WTC11 (cell line): ENCODE results near the gene CYSRT1.

Source experiments
- CDX4 ChIP-seq: fragments of 250-450 bp; sonication (Bioruptor Pico); IDR thresholded peaks from 2 replicates; pipeline ENCODE4 v1.9.0; 2021; ENCODE audit warnings: moderate library complexity, mild to moderate bottlenecking, inconsistent platforms, borderline replicate concordance
- E2F4 ChIP-seq: sonication (generic); formaldehyde crosslinking; IDR thresholded peaks from 2 replicates; pipeline ENCODE4 v1.8.1; 2022; ENCODE audit warnings: low read depth, mild to moderate bottlenecking, moderate library complexity, missing genetic modification reagents, borderline replicate concordance
- ETV6 ChIP-seq: sonication (generic); formaldehyde crosslinking; IDR thresholded peaks from 2 replicates; pipeline ENCODE4 v1.8.1; 2022; ENCODE audit warnings: mild to moderate bottlenecking, missing genetic modification reagents
- FOXP4 ChIP-seq: sonication (generic); formaldehyde crosslinking; IDR thresholded peaks from 2 replicates; pipeline ENCODE4 v1.8.0; 2022; ENCODE audit warnings: mild to moderate bottlenecking, missing genetic modification reagents
- GABPB1 ChIP-seq: sonication (generic); formaldehyde crosslinking; IDR thresholded peaks from 2 replicates; pipeline ENCODE4 v1.8.1; 2023; ENCODE audit warnings: mild to moderate bottlenecking, missing genetic modification reagents
- MAX ChIP-seq: sonication (generic); formaldehyde crosslinking; IDR thresholded peaks from 2 replicates; pipeline ENCODE4 v1.8.0; 2022; ENCODE audit warnings: mild to moderate bottlenecking, missing genetic modification reagents
- SP1 ChIP-seq: sonication (generic); formaldehyde crosslinking; conservative IDR thresholded peaks from 2 replicates; pipeline ENCODE4 v1.8.1; 2022; ENCODE audit warnings: missing genetic modification reagents
- USF1 ChIP-seq: sonication (generic); formaldehyde crosslinking; IDR thresholded peaks from 2 replicates; pipeline ENCODE4 v1.8.0; 2022; ENCODE audit warnings: mild to moderate bottlenecking, missing genetic modification reagents
- TF ChIP-seq, protein P1 (sequence below): sonication (generic); formaldehyde crosslinking; IDR thresholded peaks from 2 replicates; pipeline ENCODE4 v1.8.1; 2022; ENCODE audit warnings: low read depth, missing genetic modification reagents, borderline replicate concordance
- TF ChIP-seq, protein P2 (sequence below): fragments of 200-600 bp; IDR thresholded peaks from 2 replicates; pipeline ENCODE4 v1.8.0; 2022; ENCODE audit warnings: antibody characterized with exemption
- TF ChIP-seq, protein P3 (sequence below): sonication (generic); formaldehyde crosslinking; conservative IDR thresholded peaks from 2 replicates; pipeline ENCODE4 v1.8.1; 2022; ENCODE audit warnings: mild to moderate bottlenecking, missing genetic modification reagents
- TF ChIP-seq, protein P4 (sequence below): sonication (generic); formaldehyde crosslinking; IDR thresholded peaks from 2 replicates; pipeline ENCODE4 v1.8.1; 2022; ENCODE audit warnings: missing genetic modification reagents, borderline replicate concordance

GRCh38 chr9:137234055-137234697, 9.2 kb downstream of the CYSRT1 start:
- TF ChIP-seq USF1 (CRISPR knock-in tag) = no peak
- no peak for TF ChIP-seq E2F4 (CRISPR knock-in tag)
- TF ChIP-seq SP1 = no peak
- TF ChIP-seq ETV6 (CRISPR knock-in tag) = no peak
- TF ChIP-seq, protein P1, sequence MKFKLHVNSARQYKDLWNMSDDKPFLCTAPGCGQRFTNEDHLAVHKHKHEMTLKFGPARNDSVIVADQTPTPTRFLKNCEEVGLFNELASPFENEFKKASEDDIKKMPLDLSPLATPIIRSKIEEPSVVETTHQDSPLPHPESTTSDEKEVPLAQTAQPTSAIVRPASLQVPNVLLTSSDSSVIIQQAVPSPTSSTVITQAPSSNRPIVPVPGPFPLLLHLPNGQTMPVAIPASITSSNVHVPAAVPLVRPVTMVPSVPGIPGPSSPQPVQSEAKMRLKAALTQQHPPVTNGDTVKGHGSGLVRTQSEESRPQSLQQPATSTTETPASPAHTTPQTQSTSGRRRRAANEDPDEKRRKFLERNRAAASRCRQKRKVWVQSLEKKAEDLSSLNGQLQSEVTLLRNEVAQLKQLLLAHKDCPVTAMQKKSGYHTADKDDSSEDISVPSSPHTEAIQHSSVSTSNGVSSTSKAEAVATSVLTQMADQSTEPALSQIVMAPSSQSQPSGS (CRISPR knock-in tag) = no peak
- TF ChIP-seq, protein P2, sequence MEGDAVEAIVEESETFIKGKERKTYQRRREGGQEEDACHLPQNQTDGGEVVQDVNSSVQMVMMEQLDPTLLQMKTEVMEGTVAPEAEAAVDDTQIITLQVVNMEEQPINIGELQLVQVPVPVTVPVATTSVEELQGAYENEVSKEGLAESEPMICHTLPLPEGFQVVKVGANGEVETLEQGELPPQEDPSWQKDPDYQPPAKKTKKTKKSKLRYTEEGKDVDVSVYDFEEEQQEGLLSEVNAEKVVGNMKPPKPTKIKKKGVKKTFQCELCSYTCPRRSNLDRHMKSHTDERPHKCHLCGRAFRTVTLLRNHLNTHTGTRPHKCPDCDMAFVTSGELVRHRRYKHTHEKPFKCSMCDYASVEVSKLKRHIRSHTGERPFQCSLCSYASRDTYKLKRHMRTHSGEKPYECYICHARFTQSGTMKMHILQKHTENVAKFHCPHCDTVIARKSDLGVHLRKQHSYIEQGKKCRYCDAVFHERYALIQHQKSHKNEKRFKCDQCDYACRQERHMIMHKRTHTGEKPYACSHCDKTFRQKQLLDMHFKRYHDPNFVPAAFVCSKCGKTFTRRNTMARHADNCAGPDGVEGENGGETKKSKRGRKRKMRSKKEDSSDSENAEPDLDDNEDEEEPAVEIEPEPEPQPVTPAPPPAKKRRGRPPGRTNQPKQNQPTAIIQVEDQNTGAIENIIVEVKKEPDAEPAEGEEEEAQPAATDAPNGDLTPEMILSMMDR = no peak
- TF ChIP-seq, protein P3, sequence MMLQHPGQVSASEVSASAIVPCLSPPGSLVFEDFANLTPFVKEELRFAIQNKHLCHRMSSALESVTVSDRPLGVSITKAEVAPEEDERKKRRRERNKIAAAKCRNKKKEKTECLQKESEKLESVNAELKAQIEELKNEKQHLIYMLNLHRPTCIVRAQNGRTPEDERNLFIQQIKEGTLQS (CRISPR knock-in tag) = no peak
- TF ChIP-seq, protein P4, sequence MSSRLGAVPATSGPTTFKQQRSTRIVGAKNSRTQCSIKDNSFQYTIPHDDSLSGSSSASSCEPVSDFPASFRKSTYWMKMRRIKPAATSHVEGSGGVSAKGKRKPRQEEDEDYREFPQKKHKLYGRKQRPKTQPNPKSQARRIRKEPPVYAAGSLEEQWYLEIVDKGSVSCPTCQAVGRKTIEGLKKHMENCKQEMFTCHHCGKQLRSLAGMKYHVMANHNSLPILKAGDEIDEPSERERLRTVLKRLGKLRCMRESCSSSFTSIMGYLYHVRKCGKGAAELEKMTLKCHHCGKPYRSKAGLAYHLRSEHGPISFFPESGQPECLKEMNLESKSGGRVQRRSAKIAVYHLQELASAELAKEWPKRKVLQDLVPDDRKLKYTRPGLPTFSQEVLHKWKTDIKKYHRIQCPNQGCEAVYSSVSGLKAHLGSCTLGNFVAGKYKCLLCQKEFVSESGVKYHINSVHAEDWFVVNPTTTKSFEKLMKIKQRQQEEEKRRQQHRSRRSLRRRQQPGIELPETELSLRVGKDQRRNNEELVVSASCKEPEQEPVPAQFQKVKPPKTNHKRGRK = no peak
- TF ChIP-seq FOXP4 = no peak
- no peak for TF ChIP-seq MAX (CRISPR knock-in tag)
- TF ChIP-seq GABPB1 (CRISPR knock-in tag) = no peak
- TF ChIP-seq CDX4 (CRISPR knock-in tag) = no peak
